OCI-LY1 (cell line): Measurements from ENCODE around the gene PRTFDC1.

Experiments
- H2AFZ ChIP-seq: fragments of 200-600 bp; sonication (generic), shearing (Covaris generic); 2 replicates; pipeline ENCODE4 v1.6.0; 2014; ENCODE audit warnings: antibody characterized with exemption, mild to moderate bottlenecking, low read length
- H3F3A ChIP-seq: fragments of 200-600 bp; sonication (generic), shearing (Covaris generic); 2 replicates; pipeline ENCODE4 v1.6.0; 2014; ENCODE audit warnings: mild to moderate bottlenecking, antibody characterized with exemption, low read length, moderate library complexity; ENCODE audit not compliant: insufficient read depth
- H3K27ac ChIP-seq: fragments of 200-600 bp; sonication (generic); 2 replicates; pipeline ENCODE4 v1.5.1; 2014; ENCODE audit warnings: low read length, mixed run types, mild to moderate bottlenecking, low read depth; ENCODE audit not compliant: poor library complexity, severe bottlenecking
- H3K27me3 ChIP-seq: fragments of 200-600 bp; sonication (generic); 2 replicates; pipeline ENCODE4 v1.6.0; 2014; ENCODE audit warnings: antibody characterized with exemption, mild to moderate bottlenecking, low read length, moderate library complexity; ENCODE audit not compliant: insufficient read depth
- H3K36me3 ChIP-seq: fragments of 200-600 bp; sonication (generic); 2 replicates; pipeline ENCODE4 v1.6.1; 2014; ENCODE audit warnings: mild to moderate bottlenecking, antibody characterized with exemption, low read length, moderate library complexity, mixed read lengths; ENCODE audit not compliant: insufficient read depth
- H3K4me1 ChIP-seq: fragments of 200-600 bp; sonication (generic); 2 replicates; pipeline ENCODE4 v1.5.1; 2014; ENCODE audit warnings: mild to moderate bottlenecking, low read length, moderate library complexity; ENCODE audit not compliant: insufficient read depth, severe bottlenecking
- H3K4me2 ChIP-seq: fragments of 200-600 bp; sonication (generic), shearing (Covaris generic); 2 replicates; pipeline ENCODE4 v1.6.1; 2014; ENCODE audit warnings: low read length
- H3K4me3 ChIP-seq: fragments of 200-600 bp; sonication (generic); 2 replicates; pipeline ENCODE4 v1.5.1; 2014; ENCODE audit warnings: low read length, low read depth, mild to moderate bottlenecking, mixed read lengths; ENCODE audit not compliant: poor library complexity, severe bottlenecking
- H3K79me2 ChIP-seq: fragments of 200-600 bp; shearing (Covaris generic); 2 replicates; pipeline ENCODE4 v1.6.1; 2016; ENCODE audit warnings: mixed run types, low read length, mixed read lengths; ENCODE audit not compliant: insufficient read depth
- H3K9ac ChIP-seq: fragments of 200-600 bp; sonication (generic), shearing (Covaris generic); 2 replicates; pipeline ENCODE4 v1.6.1; 2014; ENCODE audit warnings: mild to moderate bottlenecking, low read length, mixed read lengths
- H3K9me2 ChIP-seq: fragments of 200-600 bp; sonication (generic), shearing (Covaris generic); 2 replicates; pipeline ENCODE4 v1.6.1; 2014; ENCODE audit warnings: low read depth, mild to moderate bottlenecking, low read length, mixed read lengths
- H3K9me3 ChIP-seq: fragments of 200-600 bp; shearing (Covaris generic); 2 replicates; pipeline ENCODE4 v1.6.1; 2014; ENCODE audit warnings: low read length, mixed read lengths
- H4K20me1 ChIP-seq: fragments of 200-600 bp; sonication (generic), shearing (Covaris generic); 2 replicates; pipeline ENCODE4 v1.6.0; 2016; ENCODE audit warnings: mild to moderate bottlenecking, low read length; ENCODE audit not compliant: insufficient read depth
- CTCF ChIP-seq: fragments of 200-600 bp; sonication (generic), shearing (Covaris generic); IDR thresholded peaks from 2 replicates; pipeline ENCODE4 v1.5.1; 2017; ENCODE audit warnings: mild to moderate bottlenecking, antibody characterized with exemption, low read length, moderate library complexity, mixed read lengths
- EZH2 ChIP-seq: fragments of 200-600 bp; sonication (generic), shearing (Covaris generic); IDR thresholded peaks from 2 replicates; pipeline ENCODE4 v1.8.0; 2017; ENCODE audit warnings: borderline replicate concordance, mixed run types, mild to moderate bottlenecking, antibody characterized with exemption, low read length, moderate library complexity, mixed read lengths

PRTFDC1 gene

DNA sequence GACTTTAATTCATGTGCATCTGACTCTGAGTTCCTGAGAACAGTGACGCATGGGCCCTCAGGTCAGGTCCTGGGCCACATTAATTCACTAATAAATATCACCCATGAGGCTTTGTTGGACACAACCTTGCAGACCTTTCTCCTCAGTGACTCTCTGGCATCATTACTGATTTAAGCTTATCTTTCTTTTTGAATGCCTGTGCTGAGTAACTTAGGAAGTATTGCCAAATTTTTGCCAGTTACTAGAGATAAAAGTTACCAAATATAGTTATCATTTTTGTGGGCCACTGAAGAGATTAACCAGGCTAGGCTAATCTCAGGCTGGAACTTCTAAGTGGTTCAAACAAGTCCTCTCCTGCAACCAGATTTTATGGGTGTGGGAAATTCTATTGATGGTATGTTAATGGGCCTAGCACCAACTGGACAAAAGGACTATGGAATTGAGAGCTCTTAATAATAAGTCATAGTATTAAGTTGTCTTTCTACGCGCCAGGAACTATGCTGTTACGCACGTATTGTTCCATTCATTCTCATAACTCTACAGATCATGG is 28.8 kb upstream of the PRTFDC1 start:
- Histone ChIP-seq H3K36me3 (no peaks in the 10 kb centered on the region), H3F3A (no peaks in the 10 kb centered on the region), H3K4me3 (no peak overlapping the region), H3K27ac (no peak overlapping the region), H3K9me3 (no peaks in the 10 kb centered on the region), H3K9ac (no peak overlapping the region), H4K20me1 (no peaks in the 10 kb centered on the region), H3K9me2 (no peaks in the 10 kb centered on the region), H3K79me2 (no peaks in the 10 kb centered on the region), H3K4me2 (no peak overlapping the region), H3K4me1 (no peaks in the 10 kb centered on the region), H2AFZ (no peak overlapping the region), H3K27me3 (no peaks in the 10 kb centered on the region)
- TF ChIP-seq EZH2, result no peak
- no peak for TF ChIP-seq CTCF

GRCh38 chr10:24979685-24980084 is 27.3 kb upstream of the PRTFDC1 start:
- Histone ChIP-seq H3K79me2 (no peaks in the 10 kb centered on the region), H4K20me1 (no peaks in the 10 kb centered on the region), H3K9me2 (no peaks in the 10 kb centered on the region), H3K9me3 (no peaks in the 10 kb centered on the region), H3K4me3 (no peak overlapping the region), H3K27ac (no peak overlapping the region), H3K4me2 (no peak overlapping the region), H2AFZ (no peak overlapping the region), H3K27me3 (no peaks in the 10 kb centered on the region), H3K36me3 (no peaks in the 10 kb centered on the region), H3F3A (no peaks in the 10 kb centered on the region), H3K9ac (no peak overlapping the region), H3K4me1 (no peaks in the 10 kb centered on the region)
- no peak for TF ChIP-seq CTCF
- TF ChIP-seq EZH2, result no peak

DNA sequence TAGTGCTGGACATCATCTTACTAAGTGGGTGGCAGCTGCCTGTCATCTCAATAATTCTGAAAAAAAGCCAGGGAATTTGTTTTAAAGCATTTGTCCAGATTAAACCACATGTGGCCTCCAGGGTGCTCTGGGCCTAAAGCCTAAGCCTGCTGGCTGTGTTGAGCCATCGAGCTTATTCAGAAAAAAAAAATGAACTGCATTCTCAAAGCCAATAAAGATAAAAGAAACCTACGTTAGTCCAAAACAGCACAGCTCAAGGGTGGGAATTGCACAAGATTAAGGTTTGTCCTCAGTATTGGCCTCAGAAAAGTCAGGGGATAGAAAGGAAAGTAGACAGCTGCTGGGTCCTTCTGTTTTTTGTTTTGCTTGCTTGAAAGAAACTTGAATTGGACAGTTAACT is 22.6 kb upstream of the PRTFDC1 start:
- Histone ChIP-seq H4K20me1 (no peaks in the 10 kb centered on the region), H3K9ac (no peak overlapping the region), H3K27ac (no peak overlapping the region), H3F3A (no peaks in the 10 kb centered on the region), H3K4me3 (no peak overlapping the region), H2AFZ (no peak overlapping the region), H3K79me2 (no peaks in the 10 kb centered on the region), H3K9me2 (no peaks in the 10 kb centered on the region), H3K27me3 (no peaks in the 10 kb centered on the region), H3K4me2 (no peak overlapping the region), H3K36me3 (no peaks in the 10 kb centered on the region), H3K9me3 (no peaks in the 10 kb centered on the region), H3K4me1 (no peaks in the 10 kb centered on the region)
- no peak for TF ChIP-seq EZH2
- no peak for TF ChIP-seq CTCF
